GM12878 (cell line): ENCODE data around the gene TBCK. TPM values are rescaled to one million over a fixed set of nuclear protein-coding genes. Genes with fewer than 3 reads are reported as not detected.

Experiments
- ATAC-seq: fragments of 200-7000 bp; cut with Tn5 transposase; 3 replicates; pipeline ENCODE4 v1.9.1; 2020; ENCODE audit warnings: mild to moderate bottlenecking, moderate library complexity
- BruUV-seq: library from RNA; stranded (reverse); fragments of 400-500 nt; replicated peaks from 2 replicates; lab custom pipeline; 2021; lab: Mats Ljungman, UMichigan
- CTCF ChIA-PET: fragments of 300-600 bp; sonication (Branson Sonifier 250); formaldehyde crosslinking; extraction: SDS; loops from one replicate; lab custom pipeline; 2021; ENCODE audit warnings: inconsistent platforms; lab: Yijun Ruan, JAX
- POLR2A ChIA-PET: fragments of 350-600 bp; formaldehyde crosslinking; extraction: SDS; loops from one replicate; lab custom pipeline; 2021; ENCODE audit warnings: inconsistent platforms; lab: Charles Lee
- RAD21 ChIA-PET: fragments of 300-600 bp; sonication (Branson Sonifier 250); formaldehyde crosslinking; loops from one replicate; lab custom pipeline; 2023; ENCODE audit warnings: antibody characterized with exemption; ENCODE audit not compliant: unreplicated experiment; lab: Charles Lee
- SMC1A ChIA-PET: fragments of 300-600 bp; sonication (Branson Sonifier 250); formaldehyde crosslinking; loops from one replicate; lab custom pipeline; 2023; ENCODE audit not compliant: unreplicated experiment, uncharacterized antibody; lab: Charles Lee
- DNase-seq: peaks from one replicate; pipeline ENCODE4 v3.0.0-alpha.2; 2011; ENCODE audit warnings: low read depth, low spot score
- FAIRE-seq: peaks from 3 replicates; lab custom pipeline; 2011; peaks lifted over from hg19 to GRCh38; lab: Jason Lieb, UNC
- H2AFZ ChIP-seq: 2 replicates; pipeline ENCODE4 v1.6.0; 2011; ENCODE audit warnings: low read depth, low read length, control low read depth; ENCODE audit not compliant: control insufficient read depth
- H3K27ac ChIP-seq: 2 replicates; pipeline ENCODE4 v1.5.1; 2011; ENCODE audit warnings: control low read depth; ENCODE audit not compliant: control insufficient read depth, insufficient read depth
- H3K27me3 ChIP-seq, 2 experiments: replicated peaks in 1 of 2; 2 replicates each; pipeline versions ENCODE4 v1.6.0 to v1.6.1; 2011; ENCODE audit warnings: low read length in 1 of 2; ENCODE audit not compliant: control insufficient read depth in 2 of 2, insufficient read depth in 2 of 2
- H3K36me3 ChIP-seq, 2 experiments: 2 replicates each; pipeline ENCODE4 v1.5.1; 2011; ENCODE audit warnings: low read length in 1 of 2; ENCODE audit not compliant: control insufficient read depth in 2 of 2, insufficient read depth in 2 of 2
- H3K4me1 ChIP-seq: 2 replicates; pipeline ENCODE4 v1.6.1; 2011; ENCODE audit warnings: mild to moderate bottlenecking, low read length, moderate library complexity, mixed read lengths; ENCODE audit not compliant: control insufficient read depth, insufficient read depth
- H3K4me2 ChIP-seq: 2 replicates; pipeline ENCODE4 v1.6.0; 2011; ENCODE audit warnings: control low read depth; ENCODE audit not compliant: control insufficient read depth, insufficient read depth
- H3K4me3 ChIP-seq: fragments of 200-600 bp; sonication (generic); 2 replicates; pipeline ENCODE4 v1.5.1; 2016
- H3K79me2 ChIP-seq: 2 replicates; pipeline ENCODE4 v1.6.0; 2011; ENCODE audit warnings: low read length; ENCODE audit not compliant: control insufficient read depth, insufficient read depth
- H3K9ac ChIP-seq: 2 replicates; pipeline ENCODE4 v1.8.0; 2011; ENCODE audit warnings: low read length, control low read depth, mixed read lengths; ENCODE audit not compliant: control insufficient read depth, insufficient read depth
- H3K9me3 ChIP-seq: replicated peaks from 3 replicates; pipeline ENCODE4 v1.5.1; 2011; ENCODE audit warnings: mild to moderate bottlenecking, low read length; ENCODE audit not compliant: control insufficient read depth, insufficient read depth
- H4K20me1 ChIP-seq: 2 replicates; pipeline ENCODE4 v1.6.0; 2011; ENCODE audit not compliant: control insufficient read depth, insufficient read depth
- ATF7 ChIP-seq: fragments of 450-650 bp; IDR thresholded peaks from 2 replicates; pipeline ENCODE4 v1.6.1; 2016; ENCODE audit warnings: low read depth, mild to moderate bottlenecking
- CBX5 ChIP-seq: sonication (generic); IDR thresholded peaks from 2 replicates; pipeline ENCODE4 v1.6.1; 2016; ENCODE audit warnings: low read depth, moderate library complexity, mild to moderate bottlenecking, inconsistent platforms
- CREB1 ChIP-seq: IDR thresholded peaks from 2 replicates; pipeline ENCODE4 v1.6.1; 2012; ENCODE audit warnings: low read depth, mild to moderate bottlenecking, inconsistent platforms
- DPF2 ChIP-seq: fragments of 450-650 bp; IDR thresholded peaks from 2 replicates; pipeline ENCODE4 v1.6.1; 2017; ENCODE audit warnings: mild to moderate bottlenecking
- GABPA ChIP-seq: IDR thresholded peaks from 2 replicates; pipeline ENCODE4 v1.6.1; 2014; ENCODE audit warnings: antibody characterized with exemption, low read depth, mild to moderate bottlenecking, inconsistent platforms
- HCFC1 ChIP-seq: fragments of 150-350 bp; IDR thresholded peaks from 2 replicates; pipeline ENCODE4 v1.6.1; 2014; ENCODE audit warnings: low read length
- HDAC6 ChIP-seq: fragments of 200-600 bp; sonication (generic); IDR thresholded peaks from one replicate; pipeline ENCODE4 v1.8.0; 2017; ENCODE audit warnings: antibody characterized with exemption; ENCODE audit not compliant: unreplicated experiment
- MTA3 ChIP-seq: IDR thresholded peaks from 2 replicates; pipeline ENCODE4 v1.6.1; 2012; ENCODE audit warnings: low read length, inconsistent platforms, borderline replicate concordance
- NFIC ChIP-seq: IDR thresholded peaks from 2 replicates; pipeline ENCODE4 v1.6.1; 2012; ENCODE audit warnings: low read depth, mild to moderate bottlenecking, inconsistent platforms, low read length, moderate library complexity
- NFYB ChIP-seq: IDR thresholded peaks from 2 replicates; pipeline ENCODE4 v1.6.1; 2011; ENCODE audit warnings: low read depth, mild to moderate bottlenecking, low read length, improper control_type of control experiment, moderate library complexity; ENCODE audit not compliant: insufficient read depth
- POLR2AphosphoS5 ChIP-seq: IDR thresholded peaks from 2 replicates; pipeline ENCODE4 v1.6.1; 2011; ENCODE audit warnings: mild to moderate bottlenecking, low read length, inconsistent platforms
- RCOR1 ChIP-seq: conservative IDR thresholded peaks from 2 replicates; pipeline ENCODE4 v1.6.1; 2012; ENCODE audit warnings: low read depth, low read length, improper control_type of control experiment
- SIN3A ChIP-seq: IDR thresholded peaks from 2 replicates; pipeline ENCODE4 v1.6.1; 2012; ENCODE audit warnings: low read depth, low read length, improper control_type of control experiment
- SMAD5 ChIP-seq: IDR thresholded peaks from 2 replicates; pipeline ENCODE4 v1.6.1; 2016; ENCODE audit warnings: antibody characterized with exemption, low read depth
- SPI1 ChIP-seq: IDR thresholded peaks from 2 replicates; pipeline ENCODE4 v1.6.1; 2011; ENCODE audit warnings: low read depth, mild to moderate bottlenecking, low read length, moderate library complexity, borderline replicate concordance; ENCODE audit not compliant: insufficient read depth
- ZNF274 ChIP-seq: IDR thresholded peaks from one replicate; pipeline ENCODE4 v1.8.0; 2011; ENCODE audit not compliant: insufficient read length, insufficient read depth
- WGBS: methylation state at CpG from one replicate; pipeline ENCODE4 v1.1.6; 2016; ENCODE audit warnings: low lambda C conversion rate; ENCODE audit not compliant: insufficient replicate concordance, insufficient coverage; ENCODE audit errors: missing lambda C conversion rate; 5-methylcytosine and 5-hydroxymethylcytosine counted together
- in situ Hi-C: fragments of 300-500 bp; cut with MboI; formaldehyde crosslinking; loops from 9 replicates; pipeline ENCODE4 v1.14.3; 2018; ENCODE audit warnings: mixed read lengths
- intact Hi-C: fragments of 100-400 bp; cut with micrococcal nuclease; formaldehyde crosslinking; loops from one replicate; pipeline ENCODE4 v1.14.2; 2022; ENCODE audit not compliant: unreplicated experiment
- polyA plus RNA-seq, 11 experiments: library from polyadenylated mRNA; depleted of rRNA in 4 of 11; unstranded in 6 of 11; stranded (reverse) in 5 of 11; fragments of >200 nt; fragmentation: Nextera tagmentation in 4 of 11; fragmentation: Illumina TruSeq in 1 of 11; extraction: Ambion mirVana in 4 of 11; extraction: Trizol in 1 of 11; gene quantifications; 1 replicate in 1 of 11; 2 replicates in 10 of 11; pipeline versions ENCODE4 v1.2.1 to v1.2.3, GENCODE V29; 2011 to 2016; ENCODE audit warnings: inconsistent platforms in 2 of 11, missing spikeins in 2 of 11, low read depth in 1 of 11
- total RNA-seq, 4 experiments: library from RNA; depleted of rRNA in 3 of 4; stranded (reverse); fragments of >200 nt in 3 of 4; fragmentation: Illumina TruSeq in 1 of 4; extraction: Trizol in 1 of 4; gene quantifications; 2 replicates each; pipeline versions ENCODE4 v1.2.1 to v1.2.3, GENCODE V29; 2013 to 2021
- TF ChIP-seq, protein P1 (sequence below): fragments of 450-650 bp; IDR thresholded peaks from 2 replicates; pipeline ENCODE4 v1.6.1; 2017; ENCODE audit warnings: antibody characterized with exemption, mild to moderate bottlenecking, moderate library complexity
- TF ChIP-seq, protein P2 (sequence below): fragments of 450-650 bp; IDR thresholded peaks from 2 replicates; pipeline ENCODE4 v1.6.1; 2016; ENCODE audit warnings: mild to moderate bottlenecking
- TF ChIP-seq, protein P3 (sequence below): fragments of 450-650 bp; IDR thresholded peaks from 2 replicates; pipeline ENCODE4 v1.6.1; 2017; ENCODE audit warnings: low read depth, mild to moderate bottlenecking, moderate library complexity

The TBCK gene
- total and polyA plus RNA-seq, 10 of the 15 experiments (the other 5 are each of a cell fraction or from before 2014, with no cell fraction given), result 4.1 to 30.3 (median 20.2) TPM

DNA sequence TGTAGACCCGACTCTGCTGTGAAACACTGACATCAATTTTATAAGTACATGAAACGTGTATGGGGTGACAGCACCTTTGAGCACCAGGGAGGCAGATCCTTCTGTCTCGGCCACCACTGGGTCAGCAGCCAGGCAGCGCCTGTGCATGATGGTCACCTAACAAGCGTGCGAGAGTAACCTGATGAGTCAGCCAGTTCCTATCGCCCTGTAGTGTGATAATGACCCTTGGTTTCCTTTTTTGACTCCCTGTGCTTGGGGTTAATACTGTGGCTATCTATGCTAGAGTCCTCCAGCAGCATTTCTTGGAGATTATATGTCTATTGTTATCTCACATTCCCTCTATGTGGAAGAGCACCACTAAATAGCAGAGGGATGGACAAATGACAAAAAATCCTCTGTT lies 319.2 kb downstream of the TBCK start:
- H3K79me2 ChIP-seq, result no peaks in the 10 kb centered on the region
- WGBS, result 21% methylated on average over 7 of the region's 7 CpGs
- H3K9ac ChIP-seq, result no peak overlapping the region
- TF ChIP-seq, protein P1, sequence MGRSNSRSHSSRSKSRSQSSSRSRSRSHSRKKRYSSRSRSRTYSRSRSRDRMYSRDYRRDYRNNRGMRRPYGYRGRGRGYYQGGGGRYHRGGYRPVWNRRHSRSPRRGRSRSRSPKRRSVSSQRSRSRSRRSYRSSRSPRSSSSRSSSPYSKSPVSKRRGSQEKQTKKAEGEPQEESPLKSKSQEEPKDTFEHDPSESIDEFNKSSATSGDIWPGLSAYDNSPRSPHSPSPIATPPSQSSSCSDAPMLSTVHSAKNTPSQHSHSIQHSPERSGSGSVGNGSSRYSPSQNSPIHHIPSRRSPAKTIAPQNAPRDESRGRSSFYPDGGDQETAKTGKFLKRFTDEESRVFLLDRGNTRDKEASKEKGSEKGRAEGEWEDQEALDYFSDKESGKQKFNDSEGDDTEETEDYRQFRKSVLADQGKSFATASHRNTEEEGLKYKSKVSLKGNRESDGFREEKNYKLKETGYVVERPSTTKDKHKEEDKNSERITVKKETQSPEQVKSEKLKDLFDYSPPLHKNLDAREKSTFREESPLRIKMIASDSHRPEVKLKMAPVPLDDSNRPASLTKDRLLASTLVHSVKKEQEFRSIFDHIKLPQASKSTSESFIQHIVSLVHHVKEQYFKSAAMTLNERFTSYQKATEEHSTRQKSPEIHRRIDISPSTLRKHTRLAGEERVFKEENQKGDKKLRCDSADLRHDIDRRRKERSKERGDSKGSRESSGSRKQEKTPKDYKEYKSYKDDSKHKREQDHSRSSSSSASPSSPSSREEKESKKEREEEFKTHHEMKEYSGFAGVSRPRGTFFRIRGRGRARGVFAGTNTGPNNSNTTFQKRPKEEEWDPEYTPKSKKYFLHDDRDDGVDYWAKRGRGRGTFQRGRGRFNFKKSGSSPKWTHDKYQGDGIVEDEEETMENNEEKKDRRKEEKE, result no peak
- TF ChIP-seq SPI1 (no peak), POLR2AphosphoS5 (no peak), RCOR1 (no peak), DPF2 (no peak), HDAC6 (no peak), ZNF274 (no peak), CBX5 (no peak), GABPA (no peak), HCFC1 (no peak), MTA3 (no peak), SIN3A (no peak), CREB1 (no peak), NFYB (no peak), SMAD5 (no peak), ATF7 (no peak), NFIC (no peak)
- TF ChIP-seq, protein P2, sequence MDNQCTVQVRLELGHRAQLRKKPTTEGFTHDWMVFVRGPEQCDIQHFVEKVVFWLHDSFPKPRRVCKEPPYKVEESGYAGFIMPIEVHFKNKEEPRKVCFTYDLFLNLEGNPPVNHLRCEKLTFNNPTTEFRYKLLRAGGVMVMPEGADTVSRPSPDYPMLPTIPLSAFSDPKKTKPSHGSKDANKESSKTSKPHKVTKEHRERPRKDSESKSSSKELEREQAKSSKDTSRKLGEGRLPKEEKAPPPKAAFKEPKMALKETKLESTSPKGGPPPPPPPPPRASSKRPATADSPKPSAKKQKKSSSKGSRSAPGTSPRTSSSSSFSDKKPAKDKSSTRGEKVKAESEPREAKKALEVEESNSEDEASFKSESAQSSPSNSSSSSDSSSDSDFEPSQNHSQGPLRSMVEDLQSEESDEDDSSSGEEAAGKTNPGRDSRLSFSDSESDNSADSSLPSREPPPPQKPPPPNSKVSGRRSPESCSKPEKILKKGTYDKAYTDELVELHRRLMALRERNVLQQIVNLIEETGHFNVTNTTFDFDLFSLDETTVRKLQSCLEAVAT, result no peak
- TF ChIP-seq, protein P3, sequence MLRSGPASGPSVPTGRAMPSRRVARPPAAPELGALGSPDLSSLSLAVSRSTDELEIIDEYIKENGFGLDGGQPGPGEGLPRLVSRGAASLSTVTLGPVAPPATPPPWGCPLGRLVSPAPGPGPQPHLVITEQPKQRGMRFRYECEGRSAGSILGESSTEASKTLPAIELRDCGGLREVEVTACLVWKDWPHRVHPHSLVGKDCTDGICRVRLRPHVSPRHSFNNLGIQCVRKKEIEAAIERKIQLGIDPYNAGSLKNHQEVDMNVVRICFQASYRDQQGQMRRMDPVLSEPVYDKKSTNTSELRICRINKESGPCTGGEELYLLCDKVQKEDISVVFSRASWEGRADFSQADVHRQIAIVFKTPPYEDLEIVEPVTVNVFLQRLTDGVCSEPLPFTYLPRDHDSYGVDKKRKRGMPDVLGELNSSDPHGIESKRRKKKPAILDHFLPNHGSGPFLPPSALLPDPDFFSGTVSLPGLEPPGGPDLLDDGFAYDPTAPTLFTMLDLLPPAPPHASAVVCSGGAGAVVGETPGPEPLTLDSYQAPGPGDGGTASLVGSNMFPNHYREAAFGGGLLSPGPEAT, result no peak
- TF ChIP-seq, all 136 proteins: peak for 0
- Histone ChIP-seq H3K4me3 (no peak overlapping the region), H4K20me1 (no peaks in the 10 kb centered on the region), H3K27ac (no peak overlapping the region), H2AFZ (no peak overlapping the region), H3K27me3 (no peaks in the 10 kb centered on the region), H3K4me2 (no peak overlapping the region), H3K9me3 (no peaks in the 10 kb centered on the region), H3K4me1 (no peaks in the 10 kb centered on the region), H3K36me3 (no peaks in the 10 kb centered on the region)
- intact Hi-C loops, result no loop called here
- ATAC-seq, result no peak
- CTCF ChIA-PET, result no interaction called here
- no TSS peak for BruUV-seq
- no peak for DNase-seq
- RAD21 ChIA-PET, result no interaction called here
- SMC1A ChIA-PET, result no interaction called here
- in situ Hi-C loops, result no loop called here
- POLR2A ChIA-PET, result no interaction called here
- no peak for FAIRE-seq
